HepG2 (cell line): Measurements from ENCODE around the gene BACE1-AS. TPM values are rescaled to one million over a fixed set of nuclear protein-coding genes. Genes with fewer than 3 reads are reported as not detected.

Source experiments
- ARID5B ChIP-seq: IDR thresholded peaks from 2 replicates; pipeline ENCODE4 v1.4.0; 2020; ENCODE audit warnings: mild to moderate bottlenecking, missing genetic modification reagents
- BRCA1 ChIP-seq: sonication (generic); formaldehyde crosslinking; IDR thresholded peaks from 2 replicates; pipeline ENCODE4 v1.4.0; 2020; ENCODE audit warnings: missing genetic modification reagents
- CBFB ChIP-seq: sonication (generic); formaldehyde crosslinking; IDR thresholded peaks from 2 replicates; pipeline ENCODE4 v1.4.0; 2020; ENCODE audit warnings: missing genetic modification reagents
- EZH2 ChIP-seq: conservative IDR thresholded peaks from 2 replicates; pipeline ENCODE4 v1.6.1; 2012; ENCODE audit warnings: mild to moderate bottlenecking, low read depth, low read length, moderate library complexity
- GABPA ChIP-seq, 2 experiments: IDR thresholded peaks; 2 replicates each; pipeline ENCODE4 v1.6.1; 2011 to 2016; ENCODE audit warnings: low read depth in 2 of 2, low read length in 1 of 2, missing biosample characterization in 1 of 2, missing genetic modification characterization in 1 of 2
- KLF15 ChIP-seq: sonication (generic); formaldehyde crosslinking; IDR thresholded peaks from 2 replicates; pipeline ENCODE4 v1.8.1; 2023; ENCODE audit warnings: borderline replicate concordance, mild to moderate bottlenecking, inconsistent platforms, missing genetic modification reagents, mixed read lengths
- MED13 ChIP-seq: sonication (generic); formaldehyde crosslinking; IDR thresholded peaks from 2 replicates; pipeline ENCODE4 v1.5.0; 2020; ENCODE audit warnings: missing genetic modification reagents
- NFKB2 ChIP-seq: sonication (generic); formaldehyde crosslinking; IDR thresholded peaks from 2 replicates; pipeline ENCODE4 v1.4.0; 2020; ENCODE audit warnings: missing genetic modification reagents, borderline replicate concordance
- RAD21 ChIP-seq: fragments of 450-650 bp; formaldehyde crosslinking; IDR thresholded peaks from 2 replicates; pipeline ENCODE4 v1.5.0; 2020; ENCODE audit warnings: mild to moderate bottlenecking
- RFX1 ChIP-seq: fragments of 450-650 bp; IDR thresholded peaks from 2 replicates; pipeline ENCODE4 v1.6.1; 2017
- RXRA ChIP-seq: sonication (generic); formaldehyde crosslinking; IDR thresholded peaks from 2 replicates; pipeline ENCODE4 v1.5.1; 2020; ENCODE audit warnings: missing genetic modification reagents
- SETDB1 ChIP-seq: sonication (generic); formaldehyde crosslinking; IDR thresholded peaks from 2 replicates; pipeline ENCODE4 v1.5.1; 2020; ENCODE audit warnings: missing genetic modification reagents, mild to moderate bottlenecking, borderline replicate concordance
- SIN3B ChIP-seq: fragments of 150-350 bp; IDR thresholded peaks from 2 replicates; pipeline ENCODE4 v1.6.1; 2014; ENCODE audit warnings: low read length
- SRSF4 ChIP-seq: fragments of 200-400 bp; formaldehyde crosslinking; IDR thresholded peaks from one replicate; pipeline ENCODE4 v1.6.1; 2018; ENCODE audit warnings: mild to moderate bottlenecking, low read depth, low read length, moderate library complexity; ENCODE audit not compliant: poor library complexity, severe bottlenecking
- TCF12 ChIP-seq, 2 experiments: fragments of 450-650 bp in 1 of 2; sonication (generic) in 1 of 2; formaldehyde crosslinking in 1 of 2; IDR thresholded peaks; 2 replicates each; pipeline versions ENCODE4 v1.6.1 to v1.8.0; 2017 to 2022; ENCODE audit warnings: antibody characterized with exemption in 1 of 2, mild to moderate bottlenecking in 1 of 2, missing genetic modification reagents in 1 of 2, moderate library complexity in 1 of 2
- TEAD3 ChIP-seq: optimal IDR thresholded peaks from 2 replicates; pipeline ENCODE3; 2016; ENCODE audit warnings: borderline replicate concordance
- ZBTB1 ChIP-seq: sonication (generic); formaldehyde crosslinking; IDR thresholded peaks from 2 replicates; pipeline ENCODE4 v1.4.0; 2020; ENCODE audit warnings: missing genetic modification reagents, borderline replicate concordance
- ZBTB14 ChIP-seq: sonication (generic); formaldehyde crosslinking; IDR thresholded peaks from 2 replicates; pipeline ENCODE4 v1.4.0; 2020; ENCODE audit warnings: missing genetic modification reagents
- ZFP36 ChIP-seq: fragments of 150-350 bp; IDR thresholded peaks from 2 replicates; pipeline ENCODE4 v1.6.1; 2018; ENCODE audit warnings: borderline replicate concordance, low read length, low read depth; ENCODE audit not compliant: partially characterized antibody
- ZKSCAN8 ChIP-seq: IDR thresholded peaks from 2 replicates; pipeline ENCODE4 v1.6.1; 2016; ENCODE audit warnings: borderline replicate concordance, missing genetic modification reagents, missing compliant biosample characterization
- ZNF264 ChIP-seq: sonication (generic); formaldehyde crosslinking; IDR thresholded peaks from 2 replicates; pipeline ENCODE4 v1.4.0; 2020; ENCODE audit warnings: missing genetic modification reagents
- ZNF274 ChIP-seq: sonication (generic); formaldehyde crosslinking; IDR thresholded peaks from 2 replicates; pipeline ENCODE4 v1.5.1; 2020; ENCODE audit warnings: mild to moderate bottlenecking, missing genetic modification reagents
- ZNF564 ChIP-seq: sonication (generic); formaldehyde crosslinking; IDR thresholded peaks from 2 replicates; pipeline ENCODE4 v1.8.1; 2023; ENCODE audit warnings: mild to moderate bottlenecking, missing genetic modification reagents
- ZNF749 ChIP-seq: sonication (generic); formaldehyde crosslinking; IDR thresholded peaks from 2 replicates; pipeline ENCODE4 v1.8.0; 2022; ENCODE audit warnings: mild to moderate bottlenecking, missing genetic modification reagents, moderate library complexity, borderline replicate concordance
- ZNF841 ChIP-seq: sonication (generic); formaldehyde crosslinking; IDR thresholded peaks from 2 replicates; pipeline ENCODE4 v1.8.1; 2023; ENCODE audit warnings: missing genetic modification reagents, borderline replicate concordance
- polyA plus RNA-seq, 8 experiments: library from polyadenylated mRNA; depleted of rRNA in 3 of 8; stranded (reverse) in 7 of 8; unstranded in 1 of 8; fragments of >200 nt; fragmentation: Illumina TruSeq in 4 of 8; extraction: Trizol in 4 of 8; gene quantifications; 2 replicates each; pipeline versions ENCODE4 v1.2.1 to v1.2.3, GENCODE V29; 2011 to 2016; ENCODE audit warnings: low read depth in 4 of 8, missing spikeins in 1 of 8, mixed read lengths in 1 of 8; ENCODE audit not compliant: insufficient read depth in 1 of 8
- total RNA-seq, 5 experiments: library from RNA; depleted of rRNA; stranded (reverse); fragments of >200 nt; fragmentation: Illumina TruSeq; extraction: Trizol; gene quantifications; 2 replicates each; pipeline ENCODE4 v1.2.3, GENCODE V29; 2016; ENCODE audit warnings: low read depth in 1 of 5
- TF ChIP-seq, protein P1 (sequence below): sonication (generic); formaldehyde crosslinking; IDR thresholded peaks from 2 replicates; pipeline ENCODE4 v1.8.1; 2023; ENCODE audit warnings: mild to moderate bottlenecking, missing genetic modification reagents

Gene BACE1-AS
- total and polyA plus RNA-seq, 2 of the 13 experiments (the other 11 are each of a cell fraction or from before 2014, with no cell fraction given), result 2.0 to 3.9 TPM

GRCh38 chr11:117303101-117303500 is 12.0 kb downstream of the BACE1-AS start (continued):
- TF ChIP-seq ZFP36 (no peak), BRCA1 (CRISPR knock-in tag) (no peak), TCF12 (IDR thresholded peaks at IDR 0.05) (no peak), TCF12 (CRISPR knock-in tag; IDR thresholded peaks at IDR 0.05) (no peak), KLF15 (CRISPR knock-in tag) (no peak), NFKB2 (CRISPR knock-in tag) (no peak), SIN3B (no peak), SETDB1 (CRISPR knock-in tag) (no peak), MED13 (CRISPR knock-in tag) (no peak), CBFB (CRISPR knock-in tag) (no peak), RXRA (CRISPR knock-in tag) (peak; percentile 97), ZNF564 (CRISPR knock-in tag) (no peak), ZKSCAN8 (CRISPR knock-in tag) (no peak), ZBTB1 (CRISPR knock-in tag) (no peak), ZNF841 (no peak), ARID5B (CRISPR knock-in tag) (peak; percentile 79), ZBTB14 (CRISPR knock-in tag) (no peak), ZNF274 (CRISPR knock-in tag) (no peak), RAD21 (CRISPR knock-in tag) (no peak), ZNF264 (CRISPR knock-in tag) (no peak), SRSF4 (no peak), GABPA (IDR thresholded peaks at IDR 0.05; ENCODE audit: low read depth, low read length) (no peak), GABPA (CRISPR knock-in tag; IDR thresholded peaks at IDR 0.05; ENCODE audit: low read depth) (peak; percentile 8; the same call in 1 of the 2 replicates), ZNF749 (no peak), RFX1 (no peak), EZH2 (no peak), TEAD3 (CRISPR knock-in tag) (peak; percentile 27)
- TF ChIP-seq, protein P1, sequence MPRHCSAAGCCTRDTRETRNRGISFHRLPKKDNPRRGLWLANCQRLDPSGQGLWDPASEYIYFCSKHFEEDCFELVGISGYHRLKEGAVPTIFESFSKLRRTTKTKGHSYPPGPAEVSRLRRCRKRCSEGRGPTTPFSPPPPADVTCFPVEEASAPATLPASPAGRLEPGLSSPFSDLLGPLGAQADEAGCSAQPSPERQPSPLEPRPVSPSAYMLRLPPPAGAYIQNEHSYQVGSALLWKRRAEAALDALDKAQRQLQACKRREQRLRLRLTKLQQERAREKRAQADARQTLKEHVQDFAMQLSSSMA (CRISPR knock-in tag), result no peak
